A673 (cell line): ENCODE data around the gene ALDH7A1.

ENCODE experiments used
- EZH2 ChIP-seq: fragments of 200-600 bp; sonication (generic); IDR thresholded peaks from 2 replicates; pipeline ENCODE4 v1.6.1; 2017; ENCODE audit warnings: borderline replicate concordance, low read depth, mild to moderate bottlenecking, mixed read lengths, antibody characterized with exemption, low read length; ENCODE audit not compliant: poor library complexity, severe bottlenecking
- TF ChIP-seq, protein P1 (sequence below): fragments of 300-800, 200-600 bp; sonication (generic); conservative IDR thresholded peaks from 2 replicates; pipeline ENCODE4 v1.5.1; 2017; ENCODE audit warnings: low read depth, mild to moderate bottlenecking, antibody characterized with exemption, low read length, moderate library complexity, mixed read lengths

GRCh38 chr5:126595486-126596083 lies 566 bp upstream of the ALDH7A1 start:
- TF ChIP-seq, protein P1, sequence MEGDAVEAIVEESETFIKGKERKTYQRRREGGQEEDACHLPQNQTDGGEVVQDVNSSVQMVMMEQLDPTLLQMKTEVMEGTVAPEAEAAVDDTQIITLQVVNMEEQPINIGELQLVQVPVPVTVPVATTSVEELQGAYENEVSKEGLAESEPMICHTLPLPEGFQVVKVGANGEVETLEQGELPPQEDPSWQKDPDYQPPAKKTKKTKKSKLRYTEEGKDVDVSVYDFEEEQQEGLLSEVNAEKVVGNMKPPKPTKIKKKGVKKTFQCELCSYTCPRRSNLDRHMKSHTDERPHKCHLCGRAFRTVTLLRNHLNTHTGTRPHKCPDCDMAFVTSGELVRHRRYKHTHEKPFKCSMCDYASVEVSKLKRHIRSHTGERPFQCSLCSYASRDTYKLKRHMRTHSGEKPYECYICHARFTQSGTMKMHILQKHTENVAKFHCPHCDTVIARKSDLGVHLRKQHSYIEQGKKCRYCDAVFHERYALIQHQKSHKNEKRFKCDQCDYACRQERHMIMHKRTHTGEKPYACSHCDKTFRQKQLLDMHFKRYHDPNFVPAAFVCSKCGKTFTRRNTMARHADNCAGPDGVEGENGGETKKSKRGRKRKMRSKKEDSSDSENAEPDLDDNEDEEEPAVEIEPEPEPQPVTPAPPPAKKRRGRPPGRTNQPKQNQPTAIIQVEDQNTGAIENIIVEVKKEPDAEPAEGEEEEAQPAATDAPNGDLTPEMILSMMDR = no peak
- TF ChIP-seq EZH2 = no peak
